ENCODE data around the gene PRODH2. TPM values are rescaled to one million over a fixed set of nuclear protein-coding genes. Genes with fewer than 3 reads are reported as not detected.

The PRODH2 gene
- total and polyA plus RNA-seq, 10 of the 15 experiments (the other 5 are each of a cell fraction or from before 2014, with no cell fraction given): 0.07 TPM; not detected in 9

- ChIA-PET POLR2A (no interaction called here), SMC1A (ENCODE audit: uncharacterized antibody, unreplicated experiment) (no interaction called here), CTCF (no interaction called here), RAD21 (ENCODE audit: unreplicated experiment) (no interaction called here)
- Histone ChIP-seq H2AFZ (ENCODE audit: control insufficient read depth, low read depth, low read length) (no peak overlapping the region), H3K9me3 (replicated peaks; ENCODE audit: control insufficient read depth, insufficient read depth, low read length) (no peaks in the 10 kb centered on the region), H3K4me2 (ENCODE audit: control insufficient read depth, insufficient read depth) (no peak overlapping the region), H3K36me3 (ENCODE audit: control insufficient read depth in 2 of 2, insufficient read depth in 2 of 2, low read length in 1 of 2) (peaks cover 0 to 6% of the 10 kb centered on the region in 2 experiments; a peak in 2 of 4 replicates), H3K4me1 (ENCODE audit: control insufficient read depth, insufficient read depth, low read length) (no peaks in the 10 kb centered on the region), H3K9ac (ENCODE audit: control insufficient read depth, insufficient read depth, low read length) (no peak overlapping the region), H3K4me3 (no peak overlapping the region), H3K27ac (ENCODE audit: control insufficient read depth, insufficient read depth) (no peak overlapping the region), H3K79me2 (ENCODE audit: control insufficient read depth, insufficient read depth, low read length) (no peaks in the 10 kb centered on the region), H3K27me3 (replicated peaks in 1 of 2; ENCODE audit: control insufficient read depth in 2 of 2, insufficient read depth in 2 of 2, low read length in 1 of 2) (no peaks in the 10 kb centered on the region), H4K20me1 (ENCODE audit: control insufficient read depth, insufficient read depth) (no peaks in the 10 kb centered on the region)
- WGBS (ENCODE audit: insufficient coverage, insufficient replicate concordance, low lambda C conversion rate, missing lambda C conversion rate): 91% methylated on average over 15 of the region's 15 CpGs
- FAIRE-seq (no peak), DNase-seq (ENCODE audit: low read depth, low spot score) (no peak), ATAC-seq (no peak)
- in situ Hi-C loops (cut with MboI) (no loop called here), intact Hi-C loops (cut with micrococcal nuclease; ENCODE audit: unreplicated experiment) (no loop called here)
- BruUV-seq (replicated peaks): no TSS peak
- TF ChIP-seq BCL3 (IDR thresholded peaks at IDR 0.05; ENCODE audit: borderline replicate concordance, insufficient read depth, low read depth, low read length, poor library complexity, severe bottlenecking) (no peak), EP300 (IDR thresholded peaks at IDR 0.05; ENCODE audit: borderline replicate concordance in 1 of 2, control insufficient read depth in 1 of 2, low read depth in 2 of 2, low read length in 2 of 2) (no peak), REST (IDR thresholded peaks at IDR 0.05; ENCODE audit: low read depth, low read length) (no peak), RB1 (IDR thresholded peaks at IDR 0.05; ENCODE audit: borderline replicate concordance) (no peak), ZNF274 (IDR thresholded peaks at IDR 0.05; ENCODE audit: insufficient read depth, insufficient read length) (no peak), RAD21 (IDR thresholded peaks at IDR 0.05; ENCODE audit: insufficient read depth, low read depth, low read length) (no peak), CBX5 (IDR thresholded peaks at IDR 0.05; ENCODE audit: low read depth) (no peak), E2F8 (IDR thresholded peaks at IDR 0.05; ENCODE audit: low read depth, partially characterized antibody) (no peak), NFXL1 (IDR thresholded peaks at IDR 0.05; ENCODE audit: borderline replicate concordance) (no peak), ZBTB4 (CRISPR knock-in tag; IDR thresholded peaks at IDR 0.05) (no peak), SMAD1 (IDR thresholded peaks at IDR 0.05; ENCODE audit: low read depth, partially characterized antibody) (no peak), HDAC6 (IDR thresholded peaks at IDR 0.05; ENCODE audit: unreplicated experiment) (no peak), TCF3 (IDR thresholded peaks at IDR 0.05; ENCODE audit: borderline replicate concordance, insufficient read depth, low read depth, low read length) (no peak)
These were observed 44.6 kb downstream of the PRODH2 start for GRCh38 chr19:35768082-35768421.
